AG20443 (cell line): ENCODE measurements around the gene PYHIN1.
"Not testable (repeated sequence)": the region's sequence is repeated elsewhere in the genome, so short reads cannot be mapped to it uniquely, and the experiment has no call there.

Experiments
- DNase-seq: peaks from one replicate; pipeline ENCODE4 v3.0.0; 2012; ENCODE audit warnings: low spot score, mixed read lengths

The PYHIN1 gene

GRCh38 chr1:158983235-158983634 lies 51.9 kb downstream of the PYHIN1 start:
- no peak for DNase-seq

DNA sequence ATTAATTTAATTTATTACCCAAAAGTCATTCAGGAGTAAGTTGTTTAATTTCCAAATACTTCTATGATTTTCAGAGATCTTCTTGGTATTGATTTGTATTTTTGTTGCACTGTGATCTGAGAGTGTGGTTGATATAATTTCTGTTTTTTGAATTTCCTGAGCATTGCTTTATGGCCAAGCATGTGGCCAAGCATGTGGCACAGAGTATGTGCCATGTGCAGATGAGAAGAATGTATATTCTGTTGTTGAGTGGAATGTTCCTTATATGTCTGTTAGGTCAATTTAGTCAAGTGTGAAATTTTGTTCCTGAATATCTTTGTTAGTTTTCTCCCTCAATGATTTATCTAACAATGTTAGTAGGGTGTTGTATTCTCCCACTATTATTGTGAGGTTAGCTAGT lies 53.0 kb downstream of the PYHIN1 start:
- no peak for DNase-seq

GRCh38 chr1:158989424-158989823 lies 58.1 kb downstream of the PYHIN1 start:
- DNase-seq: no peak

DNA sequence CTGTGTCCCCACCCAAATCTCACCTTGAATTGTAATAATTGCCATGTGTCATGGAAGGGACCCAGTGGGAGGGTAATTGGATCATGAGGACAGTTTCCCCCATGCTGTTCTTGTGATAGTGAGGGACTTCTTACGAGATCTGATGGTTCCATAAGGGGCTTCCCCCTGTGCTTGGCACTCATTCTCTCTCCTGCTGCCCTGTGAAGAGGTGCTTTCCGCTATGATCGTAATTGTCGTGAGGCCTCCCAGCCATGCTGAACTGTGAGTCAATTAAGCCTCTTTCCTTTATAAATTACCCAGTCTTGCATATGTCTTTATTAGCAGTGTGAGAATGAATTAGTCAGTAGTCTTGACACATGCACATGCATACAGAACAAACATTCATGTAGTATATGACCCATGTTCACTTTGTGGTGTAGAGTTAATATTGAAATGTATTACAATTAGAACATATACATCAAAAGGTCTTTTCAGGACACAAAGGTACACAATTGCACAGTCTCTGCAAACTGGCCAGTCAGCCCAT lies 61.5 kb downstream of the PYHIN1 start:
- DNase-seq: no peak

- no peak for DNase-seq
These were observed 65.6 kb downstream of the PYHIN1 start for GRCh38 chr1:158996998-158997397.

- no peak for DNase-seq
These were observed 66.9 kb downstream of the PYHIN1 start for GRCh38 chr1:158998037-158998780.

DNA sequence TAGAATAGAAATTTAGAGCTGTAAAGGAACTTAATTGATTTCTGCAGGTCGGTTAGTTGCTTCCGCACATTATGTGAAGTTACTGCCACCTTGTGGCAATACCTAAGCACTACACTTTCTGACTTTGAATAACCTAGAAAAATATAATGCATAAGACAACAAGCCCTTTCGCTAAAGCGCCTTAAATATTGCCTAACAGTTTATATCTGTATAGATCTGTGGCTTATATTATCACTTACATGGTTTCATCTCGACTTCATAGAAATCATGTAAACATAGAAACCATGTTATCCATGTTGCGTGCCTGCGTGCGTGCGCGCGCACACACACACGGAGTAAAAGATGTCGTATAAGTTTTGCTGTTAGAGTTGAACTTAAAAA lies 67.4 kb downstream of the PYHIN1 start:
- DNase-seq: peak; percentile 38

- DNase-seq: peak; percentile 74
These were observed 68.1 kb downstream of the PYHIN1 start for GRCh38 chr1:158999316-159000069.

GRCh38 chr1:159000070-159000409 lies 68.7 kb downstream of the PYHIN1 start:
- DNase-seq: no peak

DNA sequence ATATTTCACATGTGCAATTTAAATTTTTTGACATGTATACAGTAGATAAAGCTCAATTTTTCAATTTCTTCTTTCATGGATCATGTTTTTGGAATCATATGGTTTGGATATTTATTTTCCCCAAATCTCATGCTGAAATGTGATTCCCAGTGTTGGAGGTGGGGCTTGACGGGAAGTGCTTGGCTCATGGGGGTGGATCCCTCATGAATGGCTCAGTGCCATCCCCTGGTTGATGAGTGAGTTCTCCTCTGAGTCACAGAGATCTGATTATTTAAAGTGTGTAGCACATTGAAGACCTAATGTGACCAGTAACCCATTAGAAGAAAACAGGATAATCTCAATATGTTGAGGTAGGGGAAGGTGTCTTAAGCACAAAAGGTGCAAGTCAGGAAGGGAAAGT lies 69.3 kb downstream of the PYHIN1 start:
- DNase-seq: peak; percentile 81

DNA sequence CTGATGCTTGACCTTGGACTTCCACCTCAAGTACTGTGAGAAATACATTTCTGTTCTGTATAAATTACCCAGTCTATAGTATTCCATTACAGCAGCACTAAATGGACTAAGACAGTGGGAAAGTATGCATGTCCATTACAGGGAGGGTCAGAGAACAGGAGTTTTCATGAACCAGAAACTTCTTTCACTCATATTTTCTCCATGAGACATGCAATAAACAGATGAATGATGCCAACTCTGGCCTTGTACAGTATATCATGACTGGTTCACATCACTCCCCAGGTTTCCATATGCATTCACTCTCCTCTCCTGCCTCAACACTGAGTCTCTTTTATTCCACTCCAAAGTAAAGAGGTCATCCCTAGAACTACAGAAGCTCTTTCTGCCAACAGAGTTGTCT lies 73.8 kb downstream of the PYHIN1 start:
- DNase-seq: no peak

GRCh38 chr1:159005676-159006075 lies 74.3 kb downstream of the PYHIN1 start:
- DNase-seq: no peak

DNA sequence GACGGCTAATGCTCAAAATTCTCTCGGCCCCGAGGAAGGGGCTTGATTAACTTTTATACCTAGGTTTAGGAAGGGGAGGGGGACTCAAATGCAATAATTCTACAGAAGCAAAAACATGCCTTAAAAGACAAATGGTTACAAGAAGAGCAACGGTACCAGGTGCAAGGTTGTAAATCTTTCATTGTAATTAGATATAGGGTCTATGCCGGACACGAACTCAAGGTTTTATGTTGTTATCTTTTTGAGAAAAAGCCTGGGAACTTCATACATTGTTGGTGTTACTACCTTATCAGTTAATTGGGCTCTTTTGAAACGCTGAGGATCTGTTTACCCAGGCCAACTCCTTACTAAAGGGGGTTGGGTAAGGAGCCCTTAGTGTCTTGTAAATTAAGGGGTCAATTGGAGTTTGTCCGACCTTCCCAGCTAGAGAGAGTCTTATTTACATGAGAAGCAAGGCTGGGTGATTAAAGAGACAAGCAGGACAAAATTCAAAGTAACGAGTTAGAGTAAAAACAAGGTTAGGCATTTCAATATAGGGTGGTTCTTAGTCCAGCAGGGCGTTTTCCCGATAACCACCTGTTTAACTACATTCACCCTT lies 75.0 kb downstream of the PYHIN1 start:
- DNase-seq: not testable (repeated sequence)

DNA sequence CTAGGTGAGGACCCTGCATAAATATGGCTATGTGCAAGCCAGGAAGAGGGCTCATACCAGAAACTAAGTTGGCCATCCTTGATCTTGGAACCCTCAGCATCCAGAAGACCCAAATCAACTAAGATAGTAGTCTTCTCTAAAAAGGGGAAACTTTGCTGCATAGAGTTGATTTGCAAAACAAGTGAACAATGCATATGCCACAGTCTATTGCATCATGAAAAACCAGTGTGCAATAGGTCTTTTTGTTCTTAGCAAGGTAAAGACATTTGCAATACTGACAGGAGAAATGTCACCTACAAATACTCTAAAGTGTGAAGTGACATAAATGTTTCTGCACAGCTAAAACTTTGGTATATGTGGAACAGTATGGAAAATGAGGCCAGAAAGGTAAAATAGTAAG lies 76.4 kb downstream of the PYHIN1 start:
- DNase-seq: no peak

DNA sequence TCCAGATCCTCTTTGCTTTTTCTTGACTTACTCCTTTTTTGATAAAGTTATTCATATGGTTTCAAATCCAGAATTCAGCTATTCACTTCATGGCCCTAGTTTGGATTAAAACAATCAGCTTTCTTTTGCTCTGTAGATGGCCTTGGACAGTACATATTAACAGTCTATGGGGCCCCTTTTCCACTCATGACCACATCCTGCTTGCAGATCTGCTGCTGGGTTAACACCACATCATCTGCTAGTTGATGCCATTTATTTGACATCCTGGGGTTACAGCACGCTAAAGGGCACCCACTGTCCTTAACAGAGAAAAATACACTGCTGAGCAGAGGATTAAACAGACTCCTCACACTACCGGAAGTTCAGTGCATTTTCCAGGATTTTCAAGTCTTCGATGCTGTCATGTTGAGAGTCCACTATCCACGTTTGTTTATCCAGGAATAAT lies 77.4 kb downstream of the PYHIN1 start:
- DNase-seq: no peak

GRCh38 chr1:159009287-159009686 lies 77.9 kb downstream of the PYHIN1 start:
- no peak for DNase-seq

GRCh38 chr1:159009704-159010361 lies 78.5 kb downstream of the PYHIN1 start, which contains the start of gene IFI16:
Gene IFI16 (plus strand): TSS chr1:159009907. CDS start chr1:159014681, 4,774 bp downstream.
- peak; percentile 88 for DNase-seq

DNA sequence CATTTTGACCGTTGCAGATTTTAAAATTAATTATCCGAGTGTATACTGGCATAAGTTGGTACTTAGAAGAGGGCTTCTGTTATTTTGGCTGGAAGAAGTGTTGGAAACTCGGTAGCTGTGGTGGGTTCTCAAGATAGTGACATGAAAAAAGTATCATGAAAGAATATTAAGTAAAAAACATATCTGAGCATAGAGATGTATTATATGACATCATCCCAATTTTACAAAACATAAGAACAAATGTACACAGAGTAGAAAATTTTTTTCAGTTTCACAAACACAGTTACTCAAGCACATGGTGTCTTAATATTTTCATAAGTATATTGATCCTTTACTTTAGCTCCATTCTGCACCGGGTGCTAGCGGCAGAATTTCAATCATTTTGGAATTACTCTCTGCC lies 79.0 kb downstream of the PYHIN1 start:
- DNase-seq: no peak

- not testable (repeated sequence) for DNase-seq
These were observed 79.6 kb downstream of the PYHIN1 start for GRCh38 chr1:159011001-159011400.

DNA sequence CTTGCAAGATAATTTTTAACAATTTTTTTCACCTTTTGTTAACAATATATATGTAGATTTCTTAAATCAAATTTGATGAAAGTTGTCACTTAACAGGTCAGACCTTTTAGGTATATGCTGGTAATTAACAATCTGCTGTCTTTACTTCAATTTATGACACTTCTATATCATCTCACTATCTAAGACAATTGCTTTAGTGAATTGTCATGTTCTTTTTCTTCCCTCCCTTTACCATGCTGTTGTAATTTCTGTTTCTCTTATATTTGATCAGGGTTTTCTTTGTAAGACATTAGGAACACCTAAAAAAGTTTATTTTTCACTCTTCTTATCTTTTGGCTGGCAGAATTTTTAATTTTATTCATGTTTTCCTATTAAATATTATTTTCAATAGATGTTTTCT lies 80.4 kb downstream of the PYHIN1 start:
- DNase-seq: no peak

DNA sequence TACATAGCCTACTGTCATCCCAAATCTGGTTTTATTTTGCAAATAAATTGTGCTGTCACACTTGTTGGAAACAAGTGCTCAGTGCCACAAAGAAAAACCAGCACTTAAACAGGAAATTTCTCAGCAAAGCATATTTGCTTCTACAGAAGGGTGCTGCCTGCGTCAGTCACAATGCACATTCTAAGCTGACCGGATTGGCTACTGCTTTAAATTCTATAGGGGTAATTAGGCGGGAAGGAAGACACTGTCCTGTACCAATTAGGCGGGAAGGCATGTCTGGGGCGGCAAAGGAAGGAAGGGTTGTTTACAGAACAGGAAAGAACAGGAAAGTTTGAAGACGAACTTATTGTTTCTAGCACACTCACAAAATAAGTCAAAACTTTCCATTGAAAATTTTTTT lies 81.1 kb downstream of the PYHIN1 start:
- no peak for DNase-seq

DNA sequence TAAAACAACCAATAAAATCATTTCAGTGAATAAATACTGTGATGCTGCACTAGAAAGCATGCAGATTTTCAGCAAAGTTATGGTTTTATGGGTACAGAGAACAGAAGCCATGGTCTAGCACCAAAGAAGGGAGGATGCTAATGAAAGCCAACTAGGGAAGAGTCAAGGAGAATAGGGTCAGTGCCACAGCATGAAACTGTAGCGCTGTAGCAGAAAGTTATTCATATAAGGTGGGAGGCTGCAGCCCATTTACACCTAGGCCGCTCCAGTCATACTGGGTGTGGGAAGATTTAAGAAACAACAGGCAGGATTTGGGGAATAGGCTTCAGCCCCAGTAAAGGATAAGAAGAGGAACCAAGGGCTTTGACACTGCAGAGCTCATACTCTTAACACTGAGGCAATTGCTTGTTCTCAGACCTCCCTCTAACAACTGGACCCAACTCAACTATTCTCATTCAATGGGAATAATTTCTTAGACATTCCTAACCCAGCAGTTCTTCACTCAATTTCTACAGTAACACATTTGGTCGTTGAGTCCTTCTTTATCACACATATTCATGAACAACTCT lies 82.7 kb downstream of the PYHIN1 start:
- no peak for DNase-seq
